Neuronal stem cell (in vitro differentiated cells): Measurements from ENCODE around the gene IRF7.

Experiments used
- DNase-seq: peaks from one replicate; pipeline ENCODE4 v3.0.0-alpha.2; 2013; ENCODE audit warnings: low spot score
- H2AFZ ChIP-seq: one replicate; pipeline ENCODE4 v1.6.1; 2013; ENCODE audit warnings: mild to moderate bottlenecking, low read length, inconsistent platforms
- H2AK5ac ChIP-seq: 2 replicates; pipeline ENCODE4 v1.6.1; 2013; ENCODE audit warnings: low read depth, mild to moderate bottlenecking, inconsistent platforms, low read length, moderate library complexity, mixed read lengths
- H2BK120ac ChIP-seq: 2 replicates; pipeline ENCODE4 v1.6.1; 2013; ENCODE audit warnings: low read depth, mild to moderate bottlenecking, inconsistent platforms, low read length, moderate library complexity, mixed read lengths
- H2BK12ac ChIP-seq: one replicate; pipeline ENCODE4 v1.6.1; 2013; ENCODE audit warnings: low read length, inconsistent platforms
- H2BK15ac ChIP-seq: 2 replicates; pipeline ENCODE4 v1.6.1; 2013; ENCODE audit warnings: mild to moderate bottlenecking, low read length, inconsistent platforms, mixed read lengths
- H2BK5ac ChIP-seq: one replicate; pipeline ENCODE4 v1.6.1; 2013; ENCODE audit warnings: inconsistent platforms, mild to moderate bottlenecking, low read length, moderate library complexity
- H3K14ac ChIP-seq: one replicate; pipeline ENCODE4 v1.6.1; 2013; ENCODE audit warnings: low read length, inconsistent platforms
- H3K18ac ChIP-seq: 2 replicates; pipeline ENCODE4 v1.6.1; 2013; ENCODE audit warnings: low read length, inconsistent platforms
- H3K23ac ChIP-seq: 2 replicates; pipeline ENCODE4 v1.6.1; 2013; ENCODE audit warnings: low read depth, mild to moderate bottlenecking, mixed read lengths, low read length, inconsistent platforms; ENCODE audit not compliant: poor library complexity
- H3K27ac ChIP-seq: replicated peaks from 3 replicates; pipeline ENCODE4 v1.5.1; 2013; ENCODE audit warnings: low read length, inconsistent platforms
- H3K27me3 ChIP-seq, 3 experiments: 2 replicates each; pipeline ENCODE4 v1.6.1; 2013; ENCODE audit warnings: low read length in 3 of 3, mild to moderate bottlenecking in 2 of 3, inconsistent platforms in 1 of 3, low read depth in 1 of 3, mixed read lengths in 1 of 3, moderate library complexity in 1 of 3; ENCODE audit not compliant: control insufficient read depth in 3 of 3, insufficient read depth in 3 of 3
- H3K36me3 ChIP-seq, 2 donors: replicated peaks in 1 of 2; 2 replicates each; pipeline ENCODE4 v1.6.1; 2013; ENCODE audit warnings: low read length in 2 of 2; ENCODE audit not compliant: control insufficient read depth in 2 of 2, insufficient read depth in 2 of 2
- H3K4ac ChIP-seq: 2 replicates; pipeline ENCODE4 v1.6.1; 2013; ENCODE audit warnings: inconsistent platforms, mild to moderate bottlenecking, low read length, moderate library complexity
- H3K4me1 ChIP-seq, 2 donors: 1 replicate in 1 of 2; 2 replicates in 1 of 2; pipeline ENCODE4 v1.6.1; 2013; ENCODE audit warnings: low read length in 2 of 2, low read depth in 1 of 2; ENCODE audit not compliant: control insufficient read depth in 2 of 2, insufficient read depth in 1 of 2
- H3K4me2 ChIP-seq: one replicate; pipeline ENCODE4 v1.6.1; 2013; ENCODE audit warnings: mild to moderate bottlenecking, low read length, inconsistent platforms; ENCODE audit not compliant: insufficient read depth, poor library complexity, severe bottlenecking
- H3K4me3 ChIP-seq, 2 donors: 2 replicates each; pipeline ENCODE4 v1.5.1; 2013; ENCODE audit warnings: low read length in 2 of 2, mild to moderate bottlenecking in 2 of 2, inconsistent platforms in 1 of 2, moderate library complexity in 1 of 2
- H3K79me1 ChIP-seq: one replicate; pipeline ENCODE4 v1.6.1; 2013; ENCODE audit warnings: low read depth, mild to moderate bottlenecking, inconsistent platforms, low read length, moderate library complexity
- H3K9ac ChIP-seq: one replicate; pipeline ENCODE4 v1.6.1; 2013; ENCODE audit warnings: mild to moderate bottlenecking, low read depth, low read length, inconsistent platforms; ENCODE audit not compliant: poor library complexity
- H3K9me3 ChIP-seq, 2 donors: replicated peaks in 1 of 2; 2 replicates each; pipeline versions ENCODE3 to v1.6.1; 2013; ENCODE audit warnings: low read length in 2 of 2, mild to moderate bottlenecking in 2 of 2, inconsistent platforms in 1 of 2, low read depth in 1 of 2, mixed read lengths in 1 of 2, moderate library complexity in 1 of 2; ENCODE audit not compliant: control insufficient read depth in 2 of 2, insufficient read depth in 1 of 2
- H4K8ac ChIP-seq: one replicate; pipeline ENCODE4 v1.6.1; 2013; ENCODE audit warnings: low read depth, mild to moderate bottlenecking, inconsistent platforms, low read length, moderate library complexity
- H4K91ac ChIP-seq: one replicate; pipeline ENCODE4 v1.6.1; 2013; ENCODE audit warnings: low read length, low read depth, mild to moderate bottlenecking, inconsistent platforms; ENCODE audit not compliant: poor library complexity
- WGBS, 2 donors: extraction: QIAGEN DNeasy Blood & Tissue Kit; methylation state at CpG; one replicate each; pipeline ENCODE4 v1.1.7; 2013; ENCODE audit warnings: missing lambda C conversion rate in 2 of 2, mixed read lengths in 1 of 2; ENCODE audit not compliant: insufficient read length in 2 of 2, insufficient replicate concordance in 1 of 2; ENCODE audit errors: extremely low coverage in 2 of 2; 5-methylcytosine and 5-hydroxymethylcytosine counted together

IRF7 gene

DNA sequence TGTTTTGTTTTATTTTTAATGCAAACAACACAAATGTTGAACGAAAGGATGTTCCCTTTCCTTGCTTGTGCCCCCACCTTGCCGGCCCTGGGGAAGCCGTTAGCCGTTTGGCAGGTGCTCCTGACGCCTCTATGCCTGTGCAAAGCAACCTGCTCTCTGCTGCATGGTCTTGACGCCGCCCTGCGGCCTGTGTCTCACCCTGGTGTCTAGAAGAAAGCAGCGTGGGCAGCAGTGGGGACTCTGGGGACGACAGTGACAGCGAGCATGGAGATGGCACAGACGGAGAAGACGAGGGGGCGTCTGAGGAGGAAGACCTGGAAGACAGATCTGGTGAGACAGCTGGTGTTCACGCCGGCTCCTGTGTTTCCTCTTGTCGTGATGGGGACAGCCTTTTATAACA, 34.0 kb downstream of the IRF7 start:
- no peaks in the 10 kb centered on the region for H3K27me3 ChIP-seq
- no peak overlapping the region for H2BK120ac ChIP-seq
- no peak overlapping the region for H3K14ac ChIP-seq
- H3K4me3 ChIP-seq = no peak overlapping the region
- H3K18ac ChIP-seq = no peak overlapping the region
- no peaks in the 10 kb centered on the region for H3K9me3 ChIP-seq
- DNase-seq = no peak
- H3K4me2 ChIP-seq = no peak overlapping the region
- H3K23ac ChIP-seq = peak overlapping the region; percentile 40
- H2AK5ac ChIP-seq = no peak overlapping the region
- H4K8ac ChIP-seq = no peak overlapping the region
- no peak overlapping the region for H2BK12ac ChIP-seq
- no CpG with 5 or more reads among the region's 17 CpGs for WGBS, 2 donors
- no peak overlapping the region for H4K91ac ChIP-seq
- H3K4ac ChIP-seq = no peak overlapping the region
- no peak overlapping the region for H2BK15ac ChIP-seq
- H3K4me1 ChIP-seq = peaks cover 13 to 16% of the 10 kb centered on the region in 2 donors
- H3K79me1 ChIP-seq = peaks cover 34% of the 10 kb centered on the region
- no peak overlapping the region for H3K27ac ChIP-seq
- H3K36me3 ChIP-seq = peaks cover 24 to 47% of the 10 kb centered on the region in 2 donors
- H3K9ac ChIP-seq = no peak overlapping the region
- H2BK5ac ChIP-seq = no peak overlapping the region
- no peak overlapping the region for H2AFZ ChIP-seq

DNA sequence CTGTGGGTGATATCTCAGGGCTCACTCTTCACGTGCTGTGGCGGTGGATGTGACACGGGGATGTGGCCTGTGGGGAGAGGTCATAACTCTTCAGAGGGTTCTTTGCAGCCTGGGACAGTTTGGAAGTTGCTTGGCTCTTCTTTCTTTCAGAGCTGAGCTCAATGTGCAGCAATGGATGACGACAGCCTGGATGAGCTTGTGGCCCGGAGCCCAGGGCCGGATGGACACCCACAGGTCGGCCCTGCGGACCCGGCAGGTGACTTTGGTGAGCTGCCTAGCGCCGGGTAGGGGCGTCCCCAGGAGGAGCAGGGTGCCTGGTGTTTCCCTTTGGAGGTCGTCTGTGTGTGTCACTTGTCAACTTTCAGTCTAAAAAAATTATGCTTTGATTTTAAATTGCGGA, 34.4 kb downstream of the IRF7 start:
- H3K4ac ChIP-seq = no peak overlapping the region
- no peak overlapping the region for H2BK12ac ChIP-seq
- no peak overlapping the region for H4K8ac ChIP-seq
- no peak overlapping the region for H3K14ac ChIP-seq
- no peaks in the 10 kb centered on the region for H3K9me3 ChIP-seq
- no peak overlapping the region for H2BK5ac ChIP-seq
- WGBS, 2 donors = 100% methylated on average over 1 of the region's 14 CpGs; no CpG with 5 or more reads in 1 of the 2 donors
- no peak overlapping the region for H3K9ac ChIP-seq
- H4K91ac ChIP-seq = no peak overlapping the region
- no peak overlapping the region for H2BK120ac ChIP-seq
- no peak overlapping the region for H3K27ac ChIP-seq
- H3K27me3 ChIP-seq = no peaks in the 10 kb centered on the region
- peaks cover 13 to 16% of the 10 kb centered on the region in 2 donors for H3K4me1 ChIP-seq
- peaks cover 34% of the 10 kb centered on the region for H3K79me1 ChIP-seq
- no peak overlapping the region for H3K18ac ChIP-seq
- H2AFZ ChIP-seq = no peak overlapping the region
- no peak overlapping the region for H3K4me3 ChIP-seq
- no peak for DNase-seq
- no peak overlapping the region for H2AK5ac ChIP-seq
- H3K23ac ChIP-seq = no peak overlapping the region
- H3K4me2 ChIP-seq = no peak overlapping the region
- peaks cover 22 to 43% of the 10 kb centered on the region in 2 donors for H3K36me3 ChIP-seq
- H2BK15ac ChIP-seq = no peak overlapping the region

DNA sequence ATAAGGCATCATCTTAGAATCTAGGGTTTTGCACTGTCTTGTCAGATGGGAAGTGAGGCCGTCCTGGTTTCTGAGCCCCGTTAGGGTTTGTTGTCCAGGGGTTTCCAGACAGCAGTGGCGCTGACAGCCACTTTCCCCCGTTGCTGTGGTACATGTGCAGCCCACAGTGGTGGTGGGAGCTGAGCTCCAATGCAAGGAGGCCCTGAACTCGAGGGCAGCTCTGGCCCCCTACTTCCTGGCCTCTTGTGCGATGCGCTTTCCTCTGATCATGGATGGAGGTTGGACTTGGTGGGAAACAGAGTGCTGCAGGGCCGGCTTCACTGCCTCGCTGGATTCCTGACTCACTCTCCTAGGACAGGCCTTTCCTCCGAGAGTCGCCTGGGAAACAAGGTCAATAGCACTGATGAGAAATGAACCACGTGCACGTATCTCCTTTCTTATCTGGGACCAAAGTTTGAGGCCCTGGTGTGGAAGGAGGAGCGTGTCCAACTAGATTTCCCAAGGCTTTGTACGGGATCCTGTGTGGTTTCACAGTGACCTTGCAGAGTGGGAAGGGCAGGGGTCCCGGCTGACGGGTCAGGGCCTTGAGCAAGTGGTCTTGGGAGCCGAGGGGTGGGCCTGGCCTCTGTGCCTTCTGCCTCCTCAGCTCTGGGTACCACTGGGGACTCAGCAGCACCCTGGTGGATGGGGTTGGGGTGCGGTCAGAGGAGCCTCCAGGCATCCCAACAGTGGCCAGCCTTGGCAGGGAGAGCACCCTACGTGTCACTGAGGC, 35.7 kb downstream of the IRF7 start:
- Histone ChIP-seq H4K91ac (no peak overlapping the region), H3K9ac (peak overlapping the region; percentile 50), H3K23ac (no peak overlapping the region), H3K4me1 (peaks cover 13 to 19% of the 10 kb centered on the region in 2 donors), H3K36me3 (peaks cover 18 to 39% of the 10 kb centered on the region in 2 donors), H2BK15ac (no peak overlapping the region), H3K4me3 (no peak overlapping the region), H2BK5ac (no peak overlapping the region), H3K4me2 (no peak overlapping the region), H3K79me1 (peaks cover 35% of the 10 kb centered on the region), H3K9me3 (no peaks in the 10 kb centered on the region), H2BK12ac (no peak overlapping the region), H3K27me3 (peaks cover under 1 to 6% (median 5%) of the 10 kb centered on the region in 3 experiments), H3K27ac (no peak overlapping the region), H2AFZ (no peak overlapping the region), H2AK5ac (no peak overlapping the region), H4K8ac (no peak overlapping the region), H2BK120ac (no peak overlapping the region), H3K18ac (no peak overlapping the region), H3K4ac (no peak overlapping the region), H3K14ac (no peak overlapping the region)
- WGBS, 2 donors = no CpG with 5 or more reads among the region's 20 CpGs
- DNase-seq = no peak

DNA sequence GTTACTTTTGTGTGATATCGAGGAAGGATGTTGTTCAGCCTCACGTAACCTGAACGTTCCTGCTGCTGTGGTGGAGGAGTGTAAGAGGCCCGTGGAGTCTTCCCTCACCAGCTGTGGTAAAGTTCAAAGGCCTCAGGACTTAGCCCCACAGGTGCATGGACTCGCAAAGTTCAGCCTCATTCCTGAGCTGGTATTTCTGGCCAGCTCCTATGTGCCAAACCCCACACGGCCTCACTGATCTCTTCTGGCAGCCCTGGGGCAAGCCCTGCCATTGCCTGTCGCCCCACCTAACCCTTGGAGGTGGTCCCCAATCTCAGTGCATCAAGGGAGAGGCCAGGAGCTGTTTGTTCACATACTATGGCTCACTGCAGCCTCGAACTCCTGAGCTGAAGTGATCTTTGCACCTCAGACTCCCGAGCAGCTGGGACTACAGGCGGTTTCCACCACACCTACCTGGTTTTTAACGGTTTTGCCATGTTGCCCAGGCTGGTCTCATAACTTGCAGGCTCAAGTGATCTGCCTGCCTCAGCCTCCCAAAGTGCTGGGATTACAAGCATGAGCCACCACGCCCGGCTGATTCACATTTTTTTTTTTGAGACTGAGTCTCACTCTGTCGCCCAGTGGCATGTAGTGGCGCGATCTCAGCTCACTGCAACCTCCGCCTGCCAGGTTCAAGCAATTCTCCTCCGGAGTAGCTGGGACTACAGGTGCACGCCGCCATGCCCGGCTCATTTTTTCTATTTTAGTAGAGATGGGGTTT, 37.3 kb downstream of the IRF7 start:
- Histone ChIP-seq H3K27ac (no peak overlapping the region), H3K79me1 (peaks cover 30% of the 10 kb centered on the region), H2BK5ac (peak overlapping the region; percentile 53), H4K91ac (no peak overlapping the region), H3K14ac (no peak overlapping the region), H4K8ac (no peak overlapping the region), H3K4me1 (peaks cover 18 to 27% of the 10 kb centered on the region in 2 donors), H3K4ac (no peak overlapping the region), H3K23ac (no peak overlapping the region), H3K27me3 (peaks cover 3 to 17% (median 13%) of the 10 kb centered on the region in 3 experiments), H3K18ac (no peak overlapping the region), H3K4me2 (no peak overlapping the region), H3K36me3 (peaks cover 10 to 28% of the 10 kb centered on the region in 2 donors), H2BK12ac (no peak overlapping the region), H3K9ac (peak overlapping the region; percentile 50), H3K9me3 (no peaks in the 10 kb centered on the region), H2BK15ac (no peak overlapping the region), H2AK5ac (no peak overlapping the region), H2AFZ (no peak overlapping the region), H2BK120ac (no peak overlapping the region), H3K4me3 (peak overlapping the region in 1 of 2 donors; percentile 97)
- WGBS, 2 donors = no CpG with 5 or more reads among the region's 21 CpGs
- DNase-seq = no peak
